Measurements from ENCODE around the gene CAMK2N1. TPM values are rescaled to one million over a fixed set of nuclear protein-coding genes. Genes with fewer than 3 reads are reported as not detected.
A peak's percentile ranks its signal among the peaks of the same experiment; 100 is the strongest.

The CAMK2N1 gene
- total and polyA plus RNA-seq, 2 of the 13 experiments (the other 11 are each of a cell fraction or from before 2014, with no cell fraction given) = 38.0 to 38.6 TPM

- TF ChIP-seq CSRNP2 (CRISPR knock-in tag; conservative IDR thresholded peaks at IDR 0.05; ENCODE audit: low read depth) (no peak), TFAP4 (IDR thresholded peaks at IDR 0.05; ENCODE audit: borderline replicate concordance, low read depth) (no peak), ZNF143 (CRISPR knock-in tag; IDR thresholded peaks at IDR 0.05) (peak; percentile 94), KLF6 (CRISPR knock-in tag; IDR thresholded peaks at IDR 0.05) (no peak), PPARG (CRISPR knock-in tag; conservative IDR thresholded peaks at IDR 0.05) (no peak), USF2 (IDR thresholded peaks at IDR 0.05; ENCODE audit: low read depth, low read length) (peak; percentile 88), USF2 (CRISPR knock-in tag; IDR thresholded peaks at IDR 0.05; ENCODE audit: borderline replicate concordance) (peak; percentile 95; the same call in 1 of the 2 replicates), RAD51 (IDR thresholded peaks at IDR 0.05; ENCODE audit: borderline replicate concordance) (peak; percentile 38; the same call in 1 of the 2 replicates), THAP11 (CRISPR knock-in tag; IDR thresholded peaks at IDR 0.05) (peak; percentile 99)
Observed at GRCh38 chr1:20440785-20441200, 45.2 kb downstream of the CAMK2N1 start (continued).

GRCh38 chr1:20439282-20439681, 46.7 kb downstream of the CAMK2N1 start:
- Histone ChIP-seq H3K27ac (ENCODE audit: extremely low read length, insufficient read depth, low read length) (no peak overlapping the region), H3K27me3 (ENCODE audit: control insufficient read depth in 1 of 2, insufficient read depth in 2 of 2, low read length in 2 of 2) (peaks cover 0 to 1% of the 10 kb centered on the region in 2 experiments; a peak in 1 of 5 replicates), H3K79me2 (ENCODE audit: insufficient read depth, low read length) (no peaks in the 10 kb centered on the region), H3K36me3 (replicated peaks in 1 of 2; ENCODE audit: control insufficient read depth in 1 of 2, insufficient read depth in 2 of 2, low read length in 2 of 2) (no peaks in the 10 kb centered on the region), H4K20me1 (ENCODE audit: insufficient read depth, low read length) (no peaks in the 10 kb centered on the region), H3K4me2 (ENCODE audit: low read depth, low read length) (no peak overlapping the region), H2AFZ (ENCODE audit: low read length) (no peak overlapping the region), H3K9ac (ENCODE audit: insufficient read depth, low read depth, low read length) (no peak overlapping the region), H3K4me3 (replicated peaks in 1 of 3; ENCODE audit: insufficient read depth in 1 of 3, low read depth in 2 of 3, low read length in 3 of 3) (no peak overlapping the region), H3K9me3 (ENCODE audit: low read length) (no peaks in the 10 kb centered on the region), H3K4me1 (ENCODE audit: insufficient read depth, low read length) (peaks cover 22% of the 10 kb centered on the region)
- ATAC-seq = no peak
- in situ Hi-C loops (cut with HindIII; ENCODE audit: extremely low pct_ligation_motif_present, low pct_unique_long_range_greater_than_20kb) = loop anchor here (10.0 kb wide), 1 partner anchor 56 kb away; no protein-coding TSS in a partner anchor
- intact Hi-C loops (cut with micrococcal nuclease; ENCODE audit: unreplicated experiment) = no loop called here
- ChIA-PET CTCF (ENCODE audit: low intra/inter-chr PET ratio, low total read pairs) (no interaction called here), POLR2A (interaction anchor here (0.7 kb wide), 1 partner anchor 44 kb away, joined by 3 read pairs; no protein-coding TSS in a partner anchor)
- no peak for FAIRE-seq
- no peak for DNase-seq (ENCODE audit: low spot score)
- no TSS peak for BruUV-seq (replicated peaks)
- TF ChIP-seq THAP11 (CRISPR knock-in tag; IDR thresholded peaks at IDR 0.05) (peak; percentile 20; the same call in 1 of the 2 replicates), CHD2 (IDR thresholded peaks at IDR 0.05; ENCODE audit: low read depth, low read length) (no peak), REST (IDR thresholded peaks at IDR 0.05; ENCODE audit: borderline replicate concordance in 1 of 2, low read depth in 1 of 2, low read length in 2 of 2) (peak; percentile 52 to 92), HNRNPH1 (optimal IDR thresholded peaks at IDR 0.05; ENCODE audit: low read depth, low read length) (no peak), PAF1 (CRISPR knock-in tag; IDR thresholded peaks at IDR 0.05) (no peak), MIER2 (CRISPR knock-in tag; IDR thresholded peaks at IDR 0.05) (peak; percentile 91)
